Activated CD8-positive, alpha-beta T cell treated with anti-CD3 and anti-CD28 coated beads, Interleukin-2, amount 10 ng/mL, durations not matched to agents 7 days and 5 days (primary cell): ENCODE results near the gene GH2. TPM values are rescaled to one million over a fixed set of nuclear protein-coding genes. Genes with fewer than 3 reads are reported as not detected.
"Not testable (repeated sequence)": the region's sequence is repeated elsewhere in the genome, so short reads cannot be mapped to it uniquely, and the experiment has no call there.

Experiments
- ATAC-seq: fragments of 150-1000 bp; cut with Tn5 transposase; one replicate; pipeline ENCODE4 v1.10.0; 2021; ENCODE audit warnings: moderate library complexity
- CTCF ChIA-PET: fragments of 350-600 bp; sonication (Branson Sonifier 250); formaldehyde crosslinking; loops from one replicate; lab custom pipeline; 2021; ENCODE audit warnings: antibody characterized with exemption; lab: Charles Lee
- POLR2A ChIA-PET: fragments of 350-600 bp; sonication (Branson Sonifier 250); formaldehyde crosslinking; loops from one replicate; lab custom pipeline; 2021; ENCODE audit warnings: antibody characterized with exemption; lab: Charles Lee
- DNase-seq: peaks from one replicate; pipeline ENCODE4 v3.0.0-alpha.2; 2020
- H3K27ac Mint-ChIP-seq: one replicate; pipeline ENCODE4 v1.8.0; 2021; ENCODE audit warnings: mild to moderate bottlenecking, mixed read lengths
- H3K27me3 Mint-ChIP-seq: one replicate; pipeline ENCODE4 v1.8.0; 2021; ENCODE audit warnings: low read depth, mixed read lengths
- H3K36me3 Mint-ChIP-seq: one replicate; pipeline ENCODE4 v1.8.0; 2021; ENCODE audit warnings: low read depth, mixed read lengths
- H3K4me1 Mint-ChIP-seq: one replicate; pipeline ENCODE4 v1.8.0; 2021; ENCODE audit warnings: low read depth, mixed read lengths
- H3K4me3 Mint-ChIP-seq: one replicate; pipeline ENCODE4 v1.8.0; 2021; ENCODE audit warnings: mild to moderate bottlenecking, mixed read lengths
- H3K9me3 Mint-ChIP-seq: one replicate; pipeline ENCODE4 v1.8.0; 2022; ENCODE audit warnings: mixed read lengths; ENCODE audit not compliant: insufficient read depth
- total RNA-seq, 2 experiments: library from RNA; stranded (reverse); gene quantifications; one replicate each; pipeline ENCODE4 v1.2.3, GENCODE V29; 2021

Gene GH2
- total RNA-seq, 2 experiments from 2014 or later, result not detected

DNA sequence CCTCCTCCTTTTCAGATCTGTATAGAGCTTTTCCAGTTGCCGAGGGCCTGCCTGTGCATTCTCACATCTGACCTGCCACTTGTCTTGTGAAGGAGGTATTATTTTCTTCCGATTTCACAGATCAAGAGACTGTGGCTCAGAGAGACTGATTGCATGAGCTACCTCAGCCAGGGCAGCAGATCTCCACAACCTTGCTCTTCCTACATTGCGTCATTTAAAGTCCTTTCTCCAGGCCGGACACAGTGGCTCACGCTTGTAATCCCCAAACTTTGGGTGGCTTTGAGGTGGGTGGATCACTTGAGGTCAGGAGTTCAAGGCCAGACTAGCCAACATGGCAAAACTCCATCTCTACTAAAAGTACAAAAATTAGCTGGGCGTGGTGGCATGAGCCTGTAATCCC lies 38.3 kb upstream of the GH2 start:
- H3K27me3 Mint-ChIP-seq, result peaks cover 16% of the 10 kb centered on the region
- H3K27ac Mint-ChIP-seq, POLR2A ChIA-PET, DNase-seq, ATAC-seq, H3K4me3 Mint-ChIP-seq, H3K4me1 Mint-ChIP-seq, H3K36me3 Mint-ChIP-seq, H3K9me3 Mint-ChIP-seq: not testable (repeated sequence)
- CTCF ChIA-PET, result interaction anchor here (0.6 to 5.8 kb wide), 41 partner anchors 9 to 1341 kb away, joined by 3 to 114 read pairs (median 6); partner anchors contain the start of genes CD79B, CSHL1 and ICAM2

DNA sequence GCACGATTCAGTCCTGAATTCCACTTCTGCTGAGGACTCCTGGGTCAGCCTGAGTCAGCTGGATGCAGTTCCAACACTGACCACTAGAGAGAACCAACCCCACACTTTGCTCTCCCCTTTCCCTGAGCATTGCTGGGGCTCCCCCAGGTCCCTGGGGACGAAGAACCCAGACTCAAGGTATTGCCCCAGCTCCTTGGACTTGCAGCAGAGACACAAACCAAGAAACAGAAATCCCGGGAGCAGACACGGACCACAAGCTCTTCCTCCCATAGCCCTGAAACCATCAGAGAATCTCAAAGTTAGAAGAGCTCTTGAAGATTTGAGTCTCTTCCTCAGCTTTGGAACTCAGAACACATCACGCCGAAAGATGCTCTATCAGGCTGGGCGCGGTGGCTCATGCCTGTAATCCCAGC lies 37.6 kb upstream of the GH2 start:
- CTCF ChIA-PET, result interaction anchor here (0.6 to 5.8 kb wide), 48 partner anchors 8 to 1340 kb away, joined by 3 to 114 read pairs (median 5); partner anchors contain the start of genes CD79B, CSHL1 and ICAM2
- Mint-ChIP-seq H3K27ac (peak overlapping the region; percentile 47), H3K4me3 (no peak overlapping the region), H3K4me1 (peaks cover 8% of the 10 kb centered on the region), H3K36me3 (no peaks in the 10 kb centered on the region), H3K27me3 (peaks cover 16% of the 10 kb centered on the region), H3K9me3 (no peaks in the 10 kb centered on the region)
- peak; percentile 93 for ATAC-seq
- POLR2A ChIA-PET, result interaction anchor here (1.3 kb wide), 1 partner anchor 71 kb away, joined by 3 read pairs; no protein-coding TSS in a partner anchor
- peak; percentile 79 for DNase-seq

DNA sequence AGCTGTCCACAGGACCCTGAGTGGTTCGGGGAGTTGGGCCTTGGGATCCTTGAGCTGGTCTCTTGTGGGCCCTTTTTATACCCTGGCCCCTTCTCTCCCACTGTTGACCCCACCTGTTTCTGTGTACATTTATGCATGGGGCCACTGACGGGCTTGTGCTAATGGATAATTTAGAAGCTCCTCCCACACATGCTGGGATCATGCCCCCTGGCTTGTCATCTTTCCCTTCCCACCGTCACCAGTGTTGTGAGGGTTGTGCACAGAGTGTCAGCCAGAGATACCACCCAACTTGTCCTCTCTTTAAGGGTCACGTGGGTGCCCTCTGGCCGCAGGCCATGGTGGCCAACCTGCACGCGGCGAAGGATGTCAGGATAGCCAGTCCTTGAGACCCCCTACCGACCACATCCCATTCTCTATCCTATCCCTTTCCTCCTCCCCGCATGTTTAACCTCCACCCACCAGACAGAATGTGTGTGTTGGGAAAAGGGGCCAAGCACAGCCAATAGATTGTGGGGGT lies 37.1 kb upstream of the GH2 start, which contains the start of gene GH1:
TSS of gene GH1 (minus strand) at position 51 of the 517 bp plus-strand sequence. CDS start 63 bp downstream, outside the sequence.
- POLR2A ChIA-PET, result interaction anchor here (1.3 kb wide), 1 partner anchor 72 kb away, joined by 3 read pairs; no protein-coding TSS in a partner anchor
- DNase-seq, H3K9me3 Mint-ChIP-seq, H3K4me1 Mint-ChIP-seq, H3K36me3 Mint-ChIP-seq, H3K4me3 Mint-ChIP-seq: not testable (repeated sequence)
- H3K27ac Mint-ChIP-seq, result peak within 1 kb of the TSS; percentile 47
- peaks cover 16% of the 10 kb centered on the region for H3K27me3 Mint-ChIP-seq
- peak; percentile 17 for ATAC-seq
- CTCF ChIA-PET, result interaction anchor here (0.8 to 5.8 kb wide), 41 partner anchors 8 to 384 kb away, joined by 3 to 114 read pairs (median 6); partner anchors contain the start of genes CD79B, CSHL1 and ICAM2

DNA sequence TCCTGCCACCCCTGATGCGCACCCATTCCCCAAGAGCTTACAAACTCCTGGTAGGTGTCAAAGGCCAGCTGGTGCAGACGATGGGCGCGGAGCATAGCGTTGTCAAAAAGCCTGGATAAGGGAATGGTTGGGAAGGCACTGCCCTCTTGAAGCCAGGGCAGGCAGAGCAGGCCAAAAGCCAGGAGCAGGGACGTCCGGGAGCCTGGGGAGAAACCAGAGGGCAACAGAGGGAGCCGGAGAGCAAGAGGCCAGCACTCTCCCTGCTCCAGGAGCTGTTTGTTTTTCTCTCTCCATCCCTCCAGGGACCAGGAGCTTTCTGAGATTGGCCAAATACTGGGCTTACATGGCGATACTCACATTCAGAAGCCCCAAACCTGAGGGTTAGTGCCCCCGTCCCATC lies 36.6 kb upstream of the GH2 start:
- no peak for ATAC-seq
- no peak overlapping the region for H3K4me3 Mint-ChIP-seq
- H3K27ac Mint-ChIP-seq, result no peak overlapping the region
- no peaks in the 10 kb centered on the region for H3K9me3 Mint-ChIP-seq
- peaks cover 8% of the 10 kb centered on the region for H3K4me1 Mint-ChIP-seq
- DNase-seq, result no peak
- H3K36me3 Mint-ChIP-seq, result no peaks in the 10 kb centered on the region
- CTCF ChIA-PET, result interaction anchor here (0.8 to 5.8 kb wide), 23 partner anchors 7 to 230 kb away, joined by 3 to 114 read pairs (median 14); partner anchors contain the start of genes CD79B, CSHL1 and ICAM2
- peaks cover 16% of the 10 kb centered on the region for H3K27me3 Mint-ChIP-seq
- POLR2A ChIA-PET, result interaction anchor here (1.3 kb wide), 1 partner anchor 72 kb away, joined by 3 read pairs; no protein-coding TSS in a partner anchor

DNA sequence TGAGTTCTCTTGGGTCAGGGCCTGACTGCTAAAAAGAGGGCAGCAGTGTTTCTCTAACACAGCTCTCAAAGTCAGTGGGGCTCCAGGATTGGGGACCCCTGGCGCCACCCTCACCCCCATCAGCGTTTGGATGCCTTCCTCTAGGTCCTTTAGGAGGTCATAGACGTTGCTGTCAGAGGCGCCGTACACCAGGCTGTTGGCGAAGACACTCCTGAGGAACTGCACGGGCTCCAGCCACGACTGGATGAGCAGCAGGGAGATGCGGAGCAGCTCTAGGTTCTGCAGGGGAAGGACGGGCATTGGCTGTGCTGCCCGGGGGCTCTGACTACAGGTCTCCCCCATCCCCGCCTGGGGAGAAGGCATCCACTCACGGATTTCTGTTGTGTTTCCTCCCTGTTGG lies 35.9 kb upstream of the GH2 start:
- H3K9me3 Mint-ChIP-seq, result no peaks in the 10 kb centered on the region
- ChIA-PET CTCF (interaction anchor here (1.5 to 5.8 kb wide), 11 partner anchors 11 to 216 kb away, joined by 6 to 114 read pairs (median 58); partner anchors contain the start of gene ICAM2), POLR2A (no interaction called here)
- H3K4me1 Mint-ChIP-seq, result peaks cover 8% of the 10 kb centered on the region
- H3K4me3 Mint-ChIP-seq, result no peak overlapping the region
- H3K27me3 Mint-ChIP-seq, result peaks cover 16% of the 10 kb centered on the region
- DNase-seq (no peak), ATAC-seq (no peak)
- no peaks in the 10 kb centered on the region for H3K36me3 Mint-ChIP-seq
- H3K27ac Mint-ChIP-seq, result no peak overlapping the region

DNA sequence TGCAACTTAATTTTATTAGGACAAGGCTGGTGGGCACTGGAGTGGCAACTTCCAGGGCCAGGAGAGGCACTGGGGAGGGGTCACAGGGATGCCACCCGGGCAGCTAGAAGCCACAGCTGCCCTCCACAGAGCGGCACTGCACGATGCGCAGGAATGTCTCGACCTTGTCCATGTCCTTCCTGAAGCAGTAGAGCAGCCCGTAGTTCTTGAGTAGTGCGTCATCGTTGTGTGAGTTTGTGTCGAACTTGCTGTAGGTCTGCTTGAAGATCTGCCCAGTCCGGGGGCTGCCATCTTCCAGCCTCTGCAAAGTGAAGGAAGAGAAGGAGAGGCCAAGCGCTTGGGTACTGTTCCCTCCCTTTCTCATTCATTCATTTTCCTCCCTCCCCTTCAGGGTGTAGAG lies 35.5 kb upstream of the GH2 start:
- H3K4me1 Mint-ChIP-seq, H3K9me3 Mint-ChIP-seq, ATAC-seq, POLR2A ChIA-PET, DNase-seq, H3K27ac Mint-ChIP-seq, H3K4me3 Mint-ChIP-seq, H3K36me3 Mint-ChIP-seq: not testable (repeated sequence)
- H3K27me3 Mint-ChIP-seq, result peaks cover 13% of the 10 kb centered on the region
- CTCF ChIA-PET, result interaction anchor here (1.5 to 5.8 kb wide), 8 partner anchors 29 to 216 kb away, joined by 6 to 114 read pairs (median 64); partner anchors contain the start of gene ICAM2

DNA sequence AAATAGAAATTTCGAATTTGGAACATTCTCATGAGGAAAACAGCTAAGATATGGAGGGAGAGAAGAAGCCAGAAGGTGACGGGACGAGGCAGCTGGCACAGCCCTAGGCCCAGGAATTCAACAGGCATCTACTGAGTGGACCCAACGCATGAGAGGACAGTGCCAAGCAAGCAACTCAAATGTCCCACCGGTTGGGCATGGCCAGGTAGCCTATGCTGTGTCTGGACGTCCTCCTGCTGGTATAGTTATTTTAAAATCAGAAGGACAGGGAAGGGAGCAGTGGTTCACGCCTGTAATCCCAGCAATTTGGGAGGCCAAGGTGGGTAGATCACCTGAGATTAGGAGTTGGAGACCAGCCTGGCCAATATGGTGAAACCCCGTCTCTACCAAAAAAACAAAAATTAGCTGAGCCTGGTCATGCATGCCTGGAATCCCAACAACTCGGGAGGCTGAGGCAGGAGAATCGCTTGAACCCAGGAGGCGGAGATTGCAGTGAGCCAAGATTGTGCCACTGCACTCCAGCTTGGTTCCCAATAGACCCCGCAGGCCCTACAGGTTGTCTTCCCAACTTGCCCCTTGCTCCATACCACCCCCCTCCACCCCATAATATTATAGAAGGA lies 34.9 kb upstream of the GH2 start:
- POLR2A ChIA-PET, result no interaction called here
- no peaks in the 10 kb centered on the region for H3K9me3 Mint-ChIP-seq

DNA sequence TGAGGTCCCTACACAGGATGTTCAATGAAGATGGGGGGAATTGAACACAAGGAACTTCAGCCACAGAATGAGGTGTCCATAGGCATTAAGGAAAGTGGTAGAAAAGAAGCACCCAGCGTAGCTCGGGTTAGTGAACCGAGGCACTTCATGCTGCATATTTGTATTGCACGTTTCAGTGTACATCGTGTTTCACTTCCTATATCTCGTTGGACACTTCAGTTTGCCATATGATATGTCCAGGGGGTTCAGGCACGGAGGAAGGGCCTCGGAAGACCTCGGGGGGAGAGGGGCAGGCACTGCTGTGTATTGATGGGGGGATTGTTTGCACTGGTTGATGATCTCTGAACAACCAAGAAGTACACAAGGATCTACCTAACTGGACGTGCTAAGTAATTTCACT lies 34.0 kb upstream of the GH2 start:
- POLR2A ChIA-PET, DNase-seq, H3K27ac Mint-ChIP-seq, ATAC-seq, H3K9me3 Mint-ChIP-seq, H3K4me1 Mint-ChIP-seq, H3K4me3 Mint-ChIP-seq, H3K36me3 Mint-ChIP-seq, H3K27me3 Mint-ChIP-seq: not testable (repeated sequence)
- CTCF ChIA-PET, result interaction anchor here (0.9 to 5.8 kb wide), 3 partner anchors 31 to 218 kb away, joined by 7 to 60 read pairs (median 10); no protein-coding TSS in a partner anchor

More for the DNA sequence above, 34.9 kb upstream of the GH2 start:
- peaks cover 9% of the 10 kb centered on the region for H3K27me3 Mint-ChIP-seq
- no peaks in the 10 kb centered on the region for H3K36me3 Mint-ChIP-seq
- DNase-seq (no peak), ATAC-seq (no peak)
- H3K4me1 Mint-ChIP-seq, result peaks cover 8% of the 10 kb centered on the region
- H3K4me3 Mint-ChIP-seq, result no peak overlapping the region
- no peak overlapping the region for H3K27ac Mint-ChIP-seq
- CTCF ChIA-PET, result interaction anchor here (1.9 to 5.8 kb wide), 4 partner anchors 30 to 217 kb away, joined by 10 to 114 read pairs (median 64); partner anchors contain the start of gene ICAM2

DNA sequence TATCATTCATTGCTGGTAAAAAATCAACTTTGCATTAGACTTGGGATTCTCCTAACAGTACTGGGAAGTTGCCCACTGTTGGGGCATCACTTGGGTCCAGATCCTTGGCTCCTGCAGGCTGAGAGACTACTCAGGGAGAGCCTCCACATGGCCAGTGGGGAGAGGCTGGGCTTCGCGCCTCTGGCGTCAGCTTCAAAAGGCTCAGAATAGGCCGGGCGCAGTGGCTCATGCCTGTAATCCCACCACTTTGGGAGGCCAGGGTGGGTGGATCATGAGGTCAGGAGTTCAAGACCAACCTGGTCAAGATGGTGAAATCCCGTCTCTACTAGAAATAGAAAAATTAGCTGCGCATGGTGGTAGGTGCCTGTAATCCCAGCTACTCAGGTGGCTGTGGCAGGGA lies 32.7 kb upstream of the GH2 start:
- Mint-ChIP-seq H3K4me3 (no peak overlapping the region), H3K27me3 (peaks cover 5% of the 10 kb centered on the region), H3K36me3 (no peaks in the 10 kb centered on the region), H3K27ac (no peak overlapping the region), H3K9me3 (no peaks in the 10 kb centered on the region), H3K4me1 (peaks cover 5% of the 10 kb centered on the region)
- ATAC-seq, result no peak
- ChIA-PET CTCF (interaction anchor here (1.0 to 4.3 kb wide), 4 partner anchors 9 to 217 kb away, joined by 3 to 48 read pairs (median 4); partner anchors contain the start of gene ERN1), POLR2A (no interaction called here)
- no peak for DNase-seq

DNA sequence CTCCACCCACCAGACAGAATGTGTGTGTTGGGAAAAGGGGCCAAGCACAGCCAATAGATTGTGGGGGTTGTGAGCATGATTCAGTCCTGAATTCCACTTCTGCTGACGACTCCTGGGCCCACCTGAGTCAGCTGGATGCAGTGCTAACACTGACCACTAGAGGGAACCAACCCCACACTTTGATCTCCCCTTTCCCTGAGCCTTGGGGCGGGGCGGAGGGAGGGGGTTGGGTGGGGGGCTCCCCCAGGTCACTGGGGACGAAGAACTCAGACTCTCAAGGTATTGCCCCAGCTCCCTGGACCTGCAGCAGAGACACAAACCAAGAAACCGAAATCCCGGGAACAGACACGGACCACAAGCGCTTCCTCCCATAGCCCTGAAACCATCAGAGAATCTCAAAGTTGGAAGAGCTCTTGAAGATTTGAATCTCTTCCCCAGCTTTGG lies 29.9 kb upstream of the GH2 start:
- ChIA-PET CTCF (interaction anchor here (0.7 to 4.3 kb wide), 25 partner anchors 8 to 286 kb away, joined by 3 to 48 read pairs (median 3); partner anchors contain the start of genes ERN1, GH1, ICAM2 and PRR29), POLR2A (no interaction called here)
- Mint-ChIP-seq H3K4me3 (no peak overlapping the region), H3K36me3 (no peaks in the 10 kb centered on the region), H3K9me3 (no peaks in the 10 kb centered on the region), H3K27me3 (peaks cover 16% of the 10 kb centered on the region), H3K4me1 (no peaks in the 10 kb centered on the region), H3K27ac (no peak overlapping the region)
- ATAC-seq (peak; percentile 72), DNase-seq (peak; percentile 74)

DNA sequence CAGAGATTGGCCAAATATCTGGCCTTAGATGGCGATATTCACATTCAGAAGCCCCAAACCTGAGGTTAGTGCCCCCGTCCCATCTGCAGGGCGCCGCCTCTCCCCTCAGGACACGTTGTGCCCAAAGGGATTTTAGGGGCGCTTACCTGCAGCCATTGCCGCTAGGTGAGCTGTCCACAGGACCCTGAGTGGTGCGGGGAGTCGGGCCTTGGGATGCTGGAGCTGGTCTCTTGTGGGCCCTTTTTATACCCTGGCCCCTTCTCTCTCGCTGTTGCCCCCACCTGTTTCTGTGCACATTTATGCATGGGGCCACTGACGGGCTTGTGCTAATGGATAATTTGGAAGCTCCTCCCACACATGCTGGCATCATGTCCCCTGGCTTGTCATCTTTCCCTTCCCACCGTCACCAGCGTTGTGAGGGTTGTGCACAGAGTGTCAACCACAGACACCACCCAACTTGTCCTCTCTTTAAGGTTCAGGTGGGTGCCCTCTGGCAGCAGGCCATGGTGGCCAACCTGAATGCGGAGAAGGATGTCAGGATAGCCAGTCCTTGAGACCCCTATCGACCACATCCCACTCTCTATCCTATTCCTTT lies 29.4 kb upstream of the GH2 start, which contains the start of gene CSHL1:
TSS of gene CSHL1 (minus strand) at position 218 of the 595 bp plus-strand sequence. CDS start at position 156, 62 bp downstream.
- no peaks in the 10 kb centered on the region for H3K9me3 Mint-ChIP-seq
- no peaks in the 10 kb centered on the region for H3K4me1 Mint-ChIP-seq
- no peaks in the 10 kb centered on the region for H3K36me3 Mint-ChIP-seq
- peaks cover 17% of the 10 kb centered on the region for H3K27me3 Mint-ChIP-seq
- CTCF ChIA-PET, result interaction anchor here (0.7 to 4.3 kb wide), 23 partner anchors 8 to 287 kb away, joined by 3 to 48 read pairs (median 4); partner anchors contain the start of genes ERN1, GH1, ICAM2 and PRR29
- no peak within 1 kb of the TSS for H3K4me3 Mint-ChIP-seq
- no peak for ATAC-seq
- no peak for DNase-seq
- POLR2A ChIA-PET, result no interaction called here
- no peak within 1 kb of the TSS for H3K27ac Mint-ChIP-seq
